Panc1 (cell line): ENCODE results near the gene INIP. TPM values are rescaled to one million over a fixed set of nuclear protein-coding genes. Genes with fewer than 3 reads are reported as not detected.

Source experiments
- ATAC-seq: fragments of 200-7000 bp; cut with Tn5 transposase; 2 replicates; pipeline ENCODE4 v1.9.1; 2020; ENCODE audit warnings: mild to moderate bottlenecking, moderate library complexity
- BruUV-seq: library from RNA; stranded (reverse); fragments of 400-500 nt; replicated peaks from 2 replicates; lab custom pipeline; 2021; lab: Mats Ljungman, UMichigan
- CTCF ChIA-PET: fragments of 300-600 bp; sonication (Branson Sonifier 250); formaldehyde crosslinking; loops from one replicate; lab custom pipeline; 2022; ENCODE audit warnings: antibody characterized with exemption; lab: Charles Lee
- POLR2A ChIA-PET: fragments of 300-600 bp; sonication (Branson Sonifier 250); formaldehyde crosslinking; loops from one replicate; lab custom pipeline; 2022; ENCODE audit warnings: antibody characterized with exemption; lab: Charles Lee
- DNase-seq: peaks from one replicate; pipeline ENCODE4 v3.0.0-alpha.2; 2010; ENCODE audit warnings: low read depth, low spot score
- H3K27ac ChIP-seq: 2 replicates; pipeline ENCODE4 v1.5.1; 2011; ENCODE audit warnings: mild to moderate bottlenecking, low read length, inconsistent platforms
- H3K27me3 ChIP-seq: fragments of 200-500 bp; sonication (Bioruptor generic); 2 replicates; pipeline ENCODE4 v1.6.0; 2014; ENCODE audit warnings: low read length, inconsistent platforms; ENCODE audit not compliant: control insufficient read depth, insufficient read depth
- H3K36me3 ChIP-seq: fragments of 200-500 bp; sonication (Bioruptor generic); 2 replicates; pipeline ENCODE4 v1.5.1; 2014; ENCODE audit warnings: inconsistent platforms, mild to moderate bottlenecking, low read length, moderate library complexity; ENCODE audit not compliant: control insufficient read depth, insufficient read depth
- H3K4me1 ChIP-seq: 2 replicates; pipeline ENCODE4 v1.5.1; 2011; ENCODE audit warnings: inconsistent platforms, mild to moderate bottlenecking, low read length, moderate library complexity; ENCODE audit not compliant: control insufficient read depth, insufficient read depth
- H3K4me3 ChIP-seq, 2 experiments: 2 replicates each; pipeline ENCODE4 v1.5.1; 2011 to 2012; ENCODE audit warnings: low read depth in 2 of 2, low read length in 2 of 2, mild to moderate bottlenecking in 2 of 2, inconsistent platforms in 1 of 2, moderate library complexity in 1 of 2
- H3K9me3 ChIP-seq: fragments of 200-500 bp; sonication (Bioruptor generic); 2 replicates; pipeline ENCODE4 v1.5.1; 2014; ENCODE audit warnings: low read depth, mild to moderate bottlenecking, inconsistent platforms, low read length, moderate library complexity; ENCODE audit not compliant: control insufficient read depth, insufficient read depth
- POLR2AphosphoS5 ChIP-seq: IDR thresholded peaks from 2 replicates; pipeline ENCODE4 v1.6.1; 2012; ENCODE audit warnings: mild to moderate bottlenecking, low read depth, low read length, moderate library complexity
- SIN3A ChIP-seq: IDR thresholded peaks from 2 replicates; pipeline ENCODE4 v1.6.1; 2012; ENCODE audit warnings: low read depth, mild to moderate bottlenecking, low read length, moderate library complexity, borderline replicate concordance; ENCODE audit not compliant: insufficient read depth
- TCF7L2 ChIP-seq: IDR thresholded peaks from 2 replicates; pipeline ENCODE4 v1.6.1; 2011; ENCODE audit warnings: mild to moderate bottlenecking, low read depth, low read length, inconsistent platforms
- in situ Hi-C: cut with HindIII; loops from 2 replicates; pipeline ENCODE4 v1.10.0; 2016; ENCODE audit warnings: low sequenced_read_pairs, low pct_unique_long_range_greater_than_20kb
- intact Hi-C: fragments of 100-400 bp; cut with micrococcal nuclease; formaldehyde crosslinking; loops from one replicate; pipeline ENCODE4 v1.10.0; 2022; ENCODE audit not compliant: unreplicated experiment
- total RNA-seq: library from RNA; stranded (reverse); gene quantifications from one replicate; pipeline ENCODE4 v1.2.1, GENCODE V29; 2021; ENCODE audit not compliant: unreplicated experiment
- TF ChIP-seq, protein P1 (sequence below): fragments of 450-650 bp; IDR thresholded peaks from 2 replicates; pipeline ENCODE4 v1.5.1; 2017; ENCODE audit warnings: mild to moderate bottlenecking
- TF ChIP-seq, protein P2 (sequence below), 2 experiments: IDR thresholded peaks; 2 replicates each; pipeline ENCODE4 v1.6.1; 2011 to 2012; ENCODE audit warnings: low read depth in 2 of 2, control low read depth in 1 of 2, low read length in 1 of 2, mild to moderate bottlenecking in 1 of 2, moderate library complexity in 1 of 2; ENCODE audit not compliant: insufficient read depth in 1 of 2

The INIP gene
- total RNA-seq, 1 experiment from 2014 or later = 20.0 TPM

DNA sequence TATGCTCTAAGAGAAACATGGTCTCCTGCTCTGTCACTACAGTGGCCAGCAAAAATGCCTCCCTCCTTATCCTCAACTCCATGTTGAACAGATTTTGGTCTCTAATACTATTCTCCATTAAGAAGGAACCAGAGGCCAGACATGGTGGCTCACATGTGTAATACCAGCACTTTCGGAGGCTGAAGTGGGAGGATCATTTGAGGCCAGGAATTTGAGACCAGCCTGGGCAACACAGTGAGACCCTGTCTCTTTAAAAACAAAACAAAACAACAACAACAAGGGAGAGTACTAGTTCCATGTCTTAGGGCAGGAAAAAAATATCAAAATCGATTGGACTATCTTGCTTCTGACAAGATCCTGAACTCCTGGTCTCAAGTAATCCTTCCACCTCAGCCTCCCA, 14.6 kb downstream of the INIP start:
- in situ Hi-C loops (no loop called here), intact Hi-C loops (loop anchor here (10.0 kb wide), 1 partner anchor 219 kb away; the partner anchor contains the start of gene KIAA1958)
- DNase-seq (no peak), ATAC-seq (no peak)
- ChIA-PET POLR2A (interaction anchor here (0.6 kb wide), 1 partner anchor 55 kb away, joined by 4 read pairs; no protein-coding TSS in a partner anchor), CTCF (no interaction called here)
- Histone ChIP-seq H3K27ac (no peak overlapping the region), H3K4me1 (no peaks in the 10 kb centered on the region), H3K9me3 (no peaks in the 10 kb centered on the region), H3K36me3 (no peaks in the 10 kb centered on the region), H3K4me3 (no peak overlapping the region), H3K27me3 (no peaks in the 10 kb centered on the region)
- TF ChIP-seq SIN3A = no peak
- TF ChIP-seq, protein P1, sequence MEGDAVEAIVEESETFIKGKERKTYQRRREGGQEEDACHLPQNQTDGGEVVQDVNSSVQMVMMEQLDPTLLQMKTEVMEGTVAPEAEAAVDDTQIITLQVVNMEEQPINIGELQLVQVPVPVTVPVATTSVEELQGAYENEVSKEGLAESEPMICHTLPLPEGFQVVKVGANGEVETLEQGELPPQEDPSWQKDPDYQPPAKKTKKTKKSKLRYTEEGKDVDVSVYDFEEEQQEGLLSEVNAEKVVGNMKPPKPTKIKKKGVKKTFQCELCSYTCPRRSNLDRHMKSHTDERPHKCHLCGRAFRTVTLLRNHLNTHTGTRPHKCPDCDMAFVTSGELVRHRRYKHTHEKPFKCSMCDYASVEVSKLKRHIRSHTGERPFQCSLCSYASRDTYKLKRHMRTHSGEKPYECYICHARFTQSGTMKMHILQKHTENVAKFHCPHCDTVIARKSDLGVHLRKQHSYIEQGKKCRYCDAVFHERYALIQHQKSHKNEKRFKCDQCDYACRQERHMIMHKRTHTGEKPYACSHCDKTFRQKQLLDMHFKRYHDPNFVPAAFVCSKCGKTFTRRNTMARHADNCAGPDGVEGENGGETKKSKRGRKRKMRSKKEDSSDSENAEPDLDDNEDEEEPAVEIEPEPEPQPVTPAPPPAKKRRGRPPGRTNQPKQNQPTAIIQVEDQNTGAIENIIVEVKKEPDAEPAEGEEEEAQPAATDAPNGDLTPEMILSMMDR = no peak
- no peak for TF ChIP-seq POLR2AphosphoS5
- TF ChIP-seq TCF7L2 = no peak
- TF ChIP-seq, protein P2, sequence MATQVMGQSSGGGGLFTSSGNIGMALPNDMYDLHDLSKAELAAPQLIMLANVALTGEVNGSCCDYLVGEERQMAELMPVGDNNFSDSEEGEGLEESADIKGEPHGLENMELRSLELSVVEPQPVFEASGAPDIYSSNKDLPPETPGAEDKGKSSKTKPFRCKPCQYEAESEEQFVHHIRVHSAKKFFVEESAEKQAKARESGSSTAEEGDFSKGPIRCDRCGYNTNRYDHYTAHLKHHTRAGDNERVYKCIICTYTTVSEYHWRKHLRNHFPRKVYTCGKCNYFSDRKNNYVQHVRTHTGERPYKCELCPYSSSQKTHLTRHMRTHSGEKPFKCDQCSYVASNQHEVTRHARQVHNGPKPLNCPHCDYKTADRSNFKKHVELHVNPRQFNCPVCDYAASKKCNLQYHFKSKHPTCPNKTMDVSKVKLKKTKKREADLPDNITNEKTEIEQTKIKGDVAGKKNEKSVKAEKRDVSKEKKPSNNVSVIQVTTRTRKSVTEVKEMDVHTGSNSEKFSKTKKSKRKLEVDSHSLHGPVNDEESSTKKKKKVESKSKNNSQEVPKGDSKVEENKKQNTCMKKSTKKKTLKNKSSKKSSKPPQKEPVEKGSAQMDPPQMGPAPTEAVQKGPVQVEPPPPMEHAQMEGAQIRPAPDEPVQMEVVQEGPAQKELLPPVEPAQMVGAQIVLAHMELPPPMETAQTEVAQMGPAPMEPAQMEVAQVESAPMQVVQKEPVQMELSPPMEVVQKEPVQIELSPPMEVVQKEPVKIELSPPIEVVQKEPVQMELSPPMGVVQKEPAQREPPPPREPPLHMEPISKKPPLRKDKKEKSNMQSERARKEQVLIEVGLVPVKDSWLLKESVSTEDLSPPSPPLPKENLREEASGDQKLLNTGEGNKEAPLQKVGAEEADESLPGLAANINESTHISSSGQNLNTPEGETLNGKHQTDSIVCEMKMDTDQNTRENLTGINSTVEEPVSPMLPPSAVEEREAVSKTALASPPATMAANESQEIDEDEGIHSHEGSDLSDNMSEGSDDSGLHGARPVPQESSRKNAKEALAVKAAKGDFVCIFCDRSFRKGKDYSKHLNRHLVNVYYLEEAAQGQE (IDR thresholded peaks at IDR 0.05; ENCODE audit: insufficient read depth in 1 of 2, low read depth in 2 of 2, low read length in 1 of 2) = no peak
- BruUV-seq = no TSS peak

DNA sequence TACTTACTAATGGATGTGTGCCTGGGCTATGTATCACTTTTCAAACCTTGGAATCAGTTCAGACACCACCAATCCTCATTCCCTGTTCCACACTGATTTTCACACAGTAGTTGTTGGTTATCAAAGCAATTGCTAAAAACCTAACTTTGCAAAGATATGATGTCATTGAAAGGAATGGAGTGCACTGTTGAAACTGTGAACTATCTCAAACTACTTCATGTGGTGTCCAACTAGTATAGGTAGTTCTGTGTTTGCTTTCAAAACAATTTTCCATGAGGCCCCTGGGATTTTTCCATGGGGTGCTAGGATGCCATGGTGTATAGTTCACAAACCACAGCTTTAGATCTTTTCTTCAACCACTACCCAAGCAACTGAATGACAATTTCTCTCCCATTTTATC, 17.8 kb downstream of the INIP start:
- CTCF ChIA-PET = no interaction called here
- DNase-seq (no peak), ATAC-seq (no peak)
- TF ChIP-seq, protein P1 = no peak
- TF ChIP-seq POLR2AphosphoS5 = no peak
- no peak for TF ChIP-seq TCF7L2
- TF ChIP-seq, protein P2 (IDR thresholded peaks at IDR 0.05; ENCODE audit: insufficient read depth in 1 of 2, low read depth in 2 of 2, low read length in 1 of 2) = no peak
- no peak for TF ChIP-seq SIN3A
- intact Hi-C loops (loop anchor here (10.0 kb wide), 1 partner anchor 215 kb away; the partner anchor contains the start of gene KIAA1958), in situ Hi-C loops (no loop called here)
- BruUV-seq = no TSS peak
- H3K27me3 ChIP-seq = no peaks in the 10 kb centered on the region
- no peaks in the 10 kb centered on the region for H3K36me3 ChIP-seq
- no peak overlapping the region for H3K27ac ChIP-seq
- H3K4me3 ChIP-seq = no peak overlapping the region
- POLR2A ChIA-PET = no interaction called here
- H3K9me3 ChIP-seq = no peaks in the 10 kb centered on the region
- no peaks in the 10 kb centered on the region for H3K4me1 ChIP-seq
